Endothelial cell of umbilical vein (primary cell): ENCODE measurements around the gene CECR2. TPM values are rescaled to one million over a fixed set of nuclear protein-coding genes. Genes with fewer than 3 reads are reported as not detected.

Source experiments
- BruUV-seq: library from RNA; stranded (reverse); fragments of 400-500 nt; replicated peaks from 2 replicates; lab custom pipeline; 2021; lab: Mats Ljungman, UMichigan
- CTCF ChIA-PET: fragments of 300-600, 350-600 bp; sonication (Branson Sonifier 250); formaldehyde crosslinking; loops from one replicate; lab custom pipeline; 2021; ENCODE audit warnings: antibody characterized with exemption, inconsistent platforms; lab: Charles Lee
- POLR2A ChIA-PET: fragments of 300-600, 350-600 bp; sonication (Branson Sonifier 250); formaldehyde crosslinking; loops from one replicate; lab custom pipeline; 2021; ENCODE audit warnings: antibody characterized with exemption, inconsistent platforms; lab: Charles Lee
- DNase-seq: peaks from one replicate; pipeline ENCODE4 v3.0.0-alpha.2; 2011; ENCODE audit warnings: low read depth, low spot score
- FAIRE-seq: peaks from 2 replicates; lab custom pipeline; 2011; peaks lifted over from hg19 to GRCh38; lab: Jason Lieb, UNC
- H2AFZ ChIP-seq: 2 replicates; pipeline ENCODE4 v1.6.0; 2012; ENCODE audit warnings: low read depth, low read length, control low read depth, inconsistent platforms
- H3K27ac ChIP-seq: 2 replicates; pipeline ENCODE4 v1.5.1; 2011; ENCODE audit warnings: low read depth, mild to moderate bottlenecking, control low read depth, low read length, moderate library complexity; ENCODE audit not compliant: insufficient read depth
- H3K27me3 ChIP-seq, 2 experiments: 2 replicates each; pipeline versions ENCODE4 v1.6.0 to v1.6.1; 2011; ENCODE audit warnings: low read length in 2 of 2, mixed read lengths in 1 of 2; ENCODE audit not compliant: control insufficient read depth in 2 of 2, insufficient read depth in 2 of 2
- H3K36me3 ChIP-seq, 2 experiments: 2 replicates in 1 of 2; 3 replicates in 1 of 2; pipeline ENCODE4 v1.5.1; 2011; ENCODE audit warnings: low read length in 2 of 2, mild to moderate bottlenecking in 1 of 2, moderate library complexity in 1 of 2; ENCODE audit not compliant: control insufficient read depth in 2 of 2, insufficient read depth in 2 of 2; ENCODE audit errors: extremely low read depth in 1 of 2
- H3K4me1 ChIP-seq: 3 replicates; pipeline ENCODE4 v1.5.1; 2011; ENCODE audit warnings: mild to moderate bottlenecking, low read length; ENCODE audit not compliant: control insufficient read depth, insufficient read depth; ENCODE audit errors: extremely low read depth
- H3K4me2 ChIP-seq: 2 replicates; pipeline ENCODE4 v1.6.1; 2011; ENCODE audit warnings: low read length, control low read depth, mixed read lengths; ENCODE audit not compliant: insufficient read depth
- H3K4me3 ChIP-seq, 3 experiments: fragments of 200-600 bp in 1 of 3; sonication (generic), shearing (Covaris generic) in 1 of 3; replicated peaks in 1 of 3; 2 replicates each; pipeline ENCODE4 v1.5.1; 2011 to 2016; ENCODE audit warnings: control low read depth in 3 of 3, low read length in 3 of 3, mild to moderate bottlenecking in 2 of 3, inconsistent platforms in 1 of 3, low read depth in 1 of 3, moderate library complexity in 1 of 3; ENCODE audit not compliant: insufficient read depth in 1 of 3
- H3K79me2 ChIP-seq: 2 replicates; pipeline ENCODE4 v1.6.0; 2012; ENCODE audit warnings: low read length, inconsistent platforms; ENCODE audit not compliant: control insufficient read depth, insufficient read depth
- H3K9ac ChIP-seq: replicated peaks from 2 replicates; pipeline ENCODE3; 2011; ENCODE audit warnings: low read length, control low read depth; ENCODE audit not compliant: insufficient read depth; ENCODE audit errors: extremely low read depth
- H3K9me1 ChIP-seq: replicated peaks from 3 replicates; pipeline ENCODE4 v1.6.0; 2011; ENCODE audit warnings: mild to moderate bottlenecking, low read length; ENCODE audit not compliant: control insufficient read depth, insufficient read depth; ENCODE audit errors: extremely low read depth
- H3K9me3 ChIP-seq: replicated peaks from 2 replicates; pipeline ENCODE4 v1.5.1; 2012; ENCODE audit warnings: low read length, inconsistent platforms; ENCODE audit not compliant: control insufficient read depth, insufficient read depth
- H4K20me1 ChIP-seq: replicated peaks from 2 replicates; pipeline ENCODE3; 2011; ENCODE audit warnings: mild to moderate bottlenecking, low read length; ENCODE audit not compliant: control insufficient read depth, insufficient read depth; ENCODE audit errors: extremely low read depth
- CTCF ChIP-seq, 2 donors: IDR thresholded peaks; 1 replicate in 1 of 2; 2 replicates in 1 of 2; pipeline ENCODE4 v1.5.1; 2011; ENCODE audit warnings: low read length in 2 of 2, mild to moderate bottlenecking in 2 of 2, moderate library complexity in 2 of 2, control low read depth in 1 of 2, inconsistent platforms in 1 of 2, low read depth in 1 of 2; ENCODE audit not compliant: insufficient read depth in 1 of 2; ENCODE audit errors: extremely low read depth in 1 of 2
- FOS ChIP-seq: IDR thresholded peaks from 2 replicates; pipeline ENCODE4 v1.6.1; 2011; ENCODE audit warnings: mild to moderate bottlenecking, low read length, moderate library complexity, borderline replicate concordance; ENCODE audit not compliant: insufficient read depth
- GATA2 ChIP-seq: IDR thresholded peaks from 2 replicates; pipeline ENCODE4 v1.7.0; 2011; ENCODE audit warnings: low read depth, mild to moderate bottlenecking, moderate library complexity, mixed read lengths, low read length; ENCODE audit not compliant: insufficient read length, insufficient read depth
- JUN ChIP-seq: IDR thresholded peaks from 2 replicates; pipeline ENCODE4 v1.6.1; 2011; ENCODE audit warnings: borderline replicate concordance, low read depth; ENCODE audit not compliant: insufficient read length, insufficient read depth
- MYC ChIP-seq: IDR thresholded peaks from one replicate; pipeline ENCODE4 v1.6.1; 2011; ENCODE audit warnings: mild to moderate bottlenecking, low read depth, low read length
- POLR2A ChIP-seq: IDR thresholded peaks from 2 replicates; pipeline ENCODE4 v1.6.1; 2012; ENCODE audit warnings: low read depth, mild to moderate bottlenecking, control low read depth, low read length
- POLR2AphosphoS5 ChIP-seq: IDR thresholded peaks from 2 replicates; pipeline ENCODE4 v1.6.1; 2012; ENCODE audit warnings: low read depth, mild to moderate bottlenecking, control low read depth, low read length, moderate library complexity; ENCODE audit not compliant: insufficient read depth
- dilution Hi-C: fragments of 300-500 bp; cut with MboI; formaldehyde crosslinking; loops from one replicate; pipeline ENCODE4 v1.15.0; 2019; ENCODE audit warnings: low sequenced_read_pairs; ENCODE audit not compliant: extremely low pct_ligation_motif_present
- intact Hi-C: fragments of 100-400 bp; cut with micrococcal nuclease; formaldehyde crosslinking; loops from one replicate; pipeline ENCODE4 v1.10.0; 2022
- polyA plus RNA-seq, 4 experiments: library from polyadenylated mRNA; depleted of rRNA in 3 of 4; stranded (reverse) in 3 of 4; unstranded in 1 of 4; fragments of >200 nt; gene quantifications; 2 replicates each; pipeline versions ENCODE4 v1.2.1 to v1.2.3, GENCODE V29; 2011 to 2012; ENCODE audit warnings: missing spikeins in 1 of 4
- total RNA-seq: library from RNA; stranded (reverse); gene quantifications from 2 replicates; pipeline ENCODE4 v1.2.3, GENCODE V29; 2021
- TF ChIP-seq, protein P1 (sequence below): IDR thresholded peaks from 2 replicates; pipeline ENCODE4 v1.6.1; 2011; ENCODE audit not compliant: insufficient read depth, insufficient read length

CECR2 gene
- total and polyA plus RNA-seq, 2 donors (not counting 3 experiments of a cell fraction or from before 2014, with no cell fraction given): 0.01 TPM; not detected in 1

DNA sequence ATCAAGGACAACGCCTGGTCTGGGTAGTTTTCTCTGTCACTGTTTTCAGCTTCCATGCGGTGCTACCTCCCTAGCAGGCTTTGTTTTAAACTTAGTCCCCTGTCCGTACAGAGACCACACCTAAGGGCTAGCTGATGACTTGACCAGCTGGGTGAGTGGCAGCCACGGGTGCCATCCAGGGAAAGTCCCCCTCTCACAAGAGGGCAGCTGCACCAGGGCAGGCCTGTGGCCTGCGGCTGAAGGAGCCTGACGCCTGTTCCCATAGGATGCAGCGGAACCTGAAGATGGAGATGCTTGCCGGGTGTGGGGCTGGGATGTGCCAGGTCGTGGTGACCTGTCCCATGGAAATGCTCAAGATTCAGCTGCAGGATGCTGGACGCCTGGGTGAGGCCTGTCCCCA is 213.9 kb downstream of the CECR2 start:
- no peak overlapping the region for H2AFZ ChIP-seq
- intact Hi-C loops (no loop called here), dilution Hi-C loops (no loop called here)
- H3K9me1 ChIP-seq: no peaks in the 10 kb centered on the region
- no peak overlapping the region for H3K9ac ChIP-seq
- TF ChIP-seq JUN: no peak
- H3K4me2 ChIP-seq: no peak overlapping the region
- H3K9me3 ChIP-seq: no peaks in the 10 kb centered on the region
- H3K4me1 ChIP-seq: no peaks in the 10 kb centered on the region
- DNase-seq (no peak), FAIRE-seq (no peak)
- CTCF ChIA-PET: no interaction called here
- no peak overlapping the region for H3K27ac ChIP-seq
- POLR2A ChIA-PET: no interaction called here
- no peak overlapping the region for H3K4me3 ChIP-seq
- BruUV-seq: no TSS peak
- H4K20me1 ChIP-seq: no peaks in the 10 kb centered on the region
- H3K79me2 ChIP-seq: no peaks in the 10 kb centered on the region
- no peaks in the 10 kb centered on the region for H3K27me3 ChIP-seq
- no peaks in the 10 kb centered on the region for H3K36me3 ChIP-seq

DNA sequence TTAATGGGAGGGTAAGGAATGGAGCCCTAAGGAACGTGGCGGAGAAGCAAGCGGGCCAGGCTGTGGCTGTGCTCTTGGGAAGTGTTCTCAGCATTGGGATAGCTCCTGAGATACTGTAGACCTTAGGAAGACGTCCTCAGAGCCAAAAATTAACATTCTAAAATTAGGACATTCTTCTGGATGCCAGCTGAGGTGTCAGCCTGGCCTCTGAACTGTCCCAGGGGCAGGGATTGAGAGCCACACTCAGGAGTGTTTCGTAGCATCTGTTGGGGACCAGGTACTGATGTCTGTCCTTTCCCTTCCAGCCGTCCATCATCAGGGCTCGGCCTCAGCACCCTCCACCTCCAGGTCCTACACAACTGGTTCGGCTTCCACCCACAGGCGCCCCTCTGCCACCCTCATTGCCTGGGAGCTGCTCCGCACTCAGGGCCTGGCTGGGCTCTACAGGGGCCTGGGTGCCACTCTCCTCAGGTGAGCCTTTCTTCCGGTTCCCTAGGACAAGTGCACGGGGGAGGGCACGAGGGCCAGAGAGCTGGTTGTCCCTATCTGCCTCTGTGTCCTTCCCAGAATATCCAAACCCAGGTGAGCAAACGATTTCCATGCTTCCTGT is 217.7 kb downstream of the CECR2 start:
- ChIA-PET POLR2A (no interaction called here), CTCF (interaction anchor here (1.1 to 2.3 kb wide), 3 partner anchors 8 to 415 kb away, joined by 3 to 7 read pairs (median 6); no protein-coding TSS in a partner anchor)
- Histone ChIP-seq H3K79me2 (no peaks in the 10 kb centered on the region), H3K9me3 (no peaks in the 10 kb centered on the region), H3K4me1 (no peaks in the 10 kb centered on the region), H4K20me1 (no peaks in the 10 kb centered on the region), H3K4me3 (no peak overlapping the region), H3K9me1 (no peaks in the 10 kb centered on the region), H3K27ac (no peak overlapping the region), H3K9ac (no peak overlapping the region), H3K27me3 (no peaks in the 10 kb centered on the region), H2AFZ (no peak overlapping the region), H3K36me3 (peaks cover 4 to 9% of the 10 kb centered on the region in 2 experiments), H3K4me2 (no peak overlapping the region)
- no TSS peak for BruUV-seq
- intact Hi-C loops: no loop called here
- DNase-seq: no peak
- no peak for FAIRE-seq
- no peak for TF ChIP-seq POLR2AphosphoS5
- no peak for TF ChIP-seq MYC
- TF ChIP-seq FOS: no peak
- TF ChIP-seq, protein P1, sequence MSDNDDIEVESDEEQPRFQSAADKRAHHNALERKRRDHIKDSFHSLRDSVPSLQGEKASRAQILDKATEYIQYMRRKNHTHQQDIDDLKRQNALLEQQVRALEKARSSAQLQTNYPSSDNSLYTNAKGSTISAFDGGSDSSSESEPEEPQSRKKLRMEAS: no peak
- TF ChIP-seq CTCF (IDR thresholded peaks at IDR 0.05; ENCODE audit: extremely low read depth in 1 of 2, insufficient read depth in 1 of 2, low read depth in 1 of 2, low read length in 2 of 2): no peak
- TF ChIP-seq POLR2A: no peak
- no peak for TF ChIP-seq GATA2
- dilution Hi-C loops: no loop called here
